ENCODE measurements around the gene GPR31.

The GPR31 gene

DNA sequence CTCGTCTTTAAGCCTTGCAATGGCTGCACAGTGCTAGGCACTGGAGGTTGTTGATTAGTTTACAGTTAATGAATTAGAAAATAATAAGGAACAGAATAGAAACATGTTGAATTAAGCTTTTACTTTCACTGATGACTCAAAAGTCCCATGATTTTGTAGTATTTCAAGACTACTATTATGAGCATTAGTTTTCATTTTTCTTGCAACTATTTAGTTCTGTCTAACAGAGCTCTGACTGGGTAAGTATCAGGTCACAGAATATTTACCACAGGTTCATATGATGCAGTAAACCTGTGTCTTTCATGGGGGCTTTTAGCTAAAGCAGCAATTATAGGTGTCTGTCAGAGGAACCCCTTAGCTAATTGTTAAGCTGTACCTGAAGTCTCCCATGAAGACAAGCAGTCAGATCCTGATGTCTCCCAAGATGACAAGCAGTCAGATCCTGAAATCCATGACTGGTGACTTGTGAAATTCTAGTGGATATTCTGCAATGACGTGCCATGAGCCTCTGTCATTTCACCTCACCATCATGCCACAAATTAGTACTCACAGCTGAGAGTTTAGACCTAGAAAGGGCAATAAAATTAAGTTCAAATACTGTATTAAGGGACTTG lies 8.2 kb upstream of the GPR31 start:
- DNase-seq, result no peak

DNA sequence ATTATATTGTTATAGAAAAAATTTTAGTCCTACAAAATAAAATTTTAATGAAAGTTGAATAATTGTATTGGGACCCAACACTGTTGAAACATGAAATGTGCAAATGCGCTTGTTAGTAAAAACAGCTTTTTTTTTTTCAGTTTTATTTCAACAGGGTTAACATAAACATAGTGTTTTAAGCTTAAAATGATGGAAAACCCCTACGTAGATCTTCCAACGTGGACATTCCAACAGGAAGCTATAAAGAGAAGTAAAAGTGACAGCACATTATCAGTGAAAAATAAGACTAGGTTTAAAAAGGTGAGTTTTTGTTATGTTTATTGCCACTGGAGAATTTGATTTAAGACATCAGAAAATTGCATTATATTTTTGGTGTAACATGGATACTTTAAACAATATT lies 6.5 kb upstream of the GPR31 start:
- no peak for DNase-seq

DNA sequence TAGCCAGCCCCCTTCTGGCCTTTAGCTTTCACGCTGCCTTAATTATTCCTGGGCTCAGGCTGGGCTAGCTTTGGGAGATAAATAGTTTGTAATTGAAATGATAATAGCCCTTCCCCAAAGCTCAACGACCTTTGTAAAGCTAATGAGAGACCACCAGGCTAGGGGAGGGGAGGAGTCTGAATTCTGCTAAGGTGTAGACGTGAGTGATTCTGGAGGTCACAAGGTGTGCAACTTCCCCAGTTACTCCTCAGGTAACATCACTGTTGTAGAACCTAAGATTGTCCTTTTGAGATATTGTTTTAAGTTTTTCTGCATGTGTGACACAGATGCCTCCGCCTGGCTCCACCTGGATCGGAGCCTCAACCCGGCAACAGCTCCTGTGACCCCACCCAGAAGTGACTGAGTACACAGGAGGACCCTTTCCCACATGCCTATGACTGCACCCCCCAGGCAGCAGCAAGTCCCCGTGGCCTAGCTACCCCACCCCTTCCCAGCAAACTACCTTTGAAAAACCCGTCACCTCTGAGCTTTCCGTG lies 5.8 kb upstream of the GPR31 start:
- no peak for DNase-seq

GRCh38 chr6:167162591-167162990 lies 4.8 kb upstream of the GPR31 start:
- no peak for DNase-seq

- no peak for DNase-seq
Observed at GRCh38 chr6:167161851-167162467, 4.2 kb upstream of the GPR31 start.

GRCh38 chr6:167157414-167157813 lies 366 bp downstream of the GPR31 start:
- DNase-seq, result no peak

DNA sequence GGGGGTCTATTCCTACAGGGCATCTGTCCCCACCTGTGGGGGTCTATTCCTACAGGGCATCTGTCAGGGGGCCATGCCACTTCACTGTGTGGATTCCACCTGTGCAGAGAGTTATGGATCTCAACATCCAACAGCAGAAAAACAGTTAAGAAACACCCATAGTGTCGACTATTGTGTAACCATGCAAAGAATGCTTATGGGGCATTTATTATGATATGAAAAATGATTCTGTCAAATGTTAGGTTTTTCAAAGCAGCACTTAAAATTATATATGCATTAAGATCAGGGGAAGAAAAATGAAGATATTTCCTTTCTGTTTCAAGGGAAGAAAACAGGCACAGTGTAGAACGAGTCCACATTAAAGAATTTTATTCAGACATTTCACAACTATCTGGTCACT lies 2.9 kb downstream of the GPR31 start:
- DNase-seq, result no peak

- DNase-seq, result no peak
Observed at GRCh38 chr6:167154291-167154690, 3.5 kb downstream of the GPR31 start.

DNA sequence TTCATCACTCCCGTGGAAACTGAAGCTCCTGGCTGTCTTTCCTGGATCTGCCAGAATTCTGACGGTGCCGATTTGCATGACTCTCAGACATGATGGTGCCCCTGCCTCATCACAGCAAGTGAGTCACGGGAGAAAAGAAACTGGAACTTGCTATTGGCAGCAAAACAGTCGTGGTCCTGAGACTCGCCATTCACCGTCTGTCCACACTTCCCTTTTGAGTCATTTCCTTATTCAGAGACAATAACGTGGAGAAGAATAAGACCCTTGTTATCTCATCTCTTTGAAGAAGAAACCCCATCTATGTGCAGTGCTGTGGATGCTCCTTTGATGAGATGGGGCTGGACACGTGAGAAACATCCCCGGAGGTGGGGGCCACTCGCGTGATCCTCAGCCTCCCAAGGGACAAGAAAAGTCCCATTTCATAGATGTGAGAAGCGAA lies 4.2 kb downstream of the GPR31 start:
- DNase-seq, result peak; percentile 33

DNA sequence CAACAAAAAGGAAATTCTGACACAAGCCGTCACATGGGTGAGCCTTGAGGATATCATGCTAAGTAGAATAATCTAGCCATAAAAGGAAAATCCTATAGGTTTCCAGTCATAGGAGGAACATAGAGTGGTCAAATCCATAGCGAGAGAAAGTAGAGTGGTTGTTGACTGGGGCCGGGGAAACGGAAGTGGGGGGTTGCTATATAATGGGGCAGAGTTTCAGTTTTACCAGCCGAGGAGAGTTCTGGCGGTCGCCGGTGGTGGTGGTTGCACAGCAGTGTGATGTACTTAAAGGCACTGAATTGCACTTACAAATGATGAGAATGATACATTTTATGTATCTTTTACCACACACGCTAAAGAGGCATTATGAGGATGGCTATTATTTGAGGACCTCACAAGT lies 4.9 kb downstream of the GPR31 start:
- DNase-seq, result peak; percentile 64

GRCh38 chr6:167151648-167152047 lies 6.1 kb downstream of the GPR31 start:
- no peak for DNase-seq

DNA sequence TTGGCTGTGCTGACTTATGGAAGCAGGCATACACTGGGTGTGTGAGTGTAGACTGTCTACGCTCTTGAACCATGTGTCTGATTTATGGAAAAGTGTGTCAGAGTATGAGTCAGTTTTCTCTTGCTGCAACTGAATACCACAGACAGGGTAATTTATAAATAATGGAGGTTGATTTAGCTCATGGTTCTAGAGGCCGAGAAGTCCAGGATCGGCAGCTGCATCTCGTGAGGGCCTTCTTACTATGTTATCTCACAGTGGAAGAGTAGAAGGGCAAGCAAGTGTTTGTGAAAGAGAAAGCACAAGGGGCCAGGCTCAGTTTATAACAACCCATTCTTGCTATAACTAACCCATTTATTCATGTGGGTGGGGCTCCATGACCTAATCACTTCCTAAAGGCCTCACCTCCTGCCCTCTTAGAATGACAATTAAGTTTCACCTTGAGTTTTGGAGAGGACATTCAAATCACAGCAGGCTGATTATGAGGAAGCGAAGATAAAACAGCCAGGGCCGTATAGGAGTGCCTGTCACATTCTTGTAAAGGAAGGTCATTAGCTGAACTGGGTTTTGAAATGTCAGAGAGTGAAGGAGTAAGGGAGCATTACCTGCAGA lies 6.7 kb downstream of the GPR31 start:
- peak; percentile 70 for DNase-seq

DNA sequence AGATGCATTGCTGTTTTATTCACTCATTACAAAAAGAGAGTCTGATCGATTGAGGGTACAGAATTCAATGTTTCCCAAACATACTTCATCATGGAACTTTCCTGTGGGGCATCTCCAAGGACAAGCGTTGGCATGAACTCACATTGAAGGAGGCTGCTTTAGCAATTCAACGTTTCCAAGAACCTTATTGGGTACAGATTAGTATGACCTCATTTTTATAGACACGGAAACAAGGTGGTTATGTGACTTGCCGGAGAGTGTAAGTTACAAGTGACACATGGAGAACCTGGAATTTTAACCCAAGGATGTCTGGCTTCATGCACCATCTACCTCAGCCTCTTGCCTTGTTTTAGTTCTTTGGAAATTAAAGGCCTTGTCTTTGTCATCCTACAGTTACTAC lies 8.8 kb downstream of the GPR31 start:
- no peak for DNase-seq

- no peak for DNase-seq
Observed at GRCh38 chr6:167148021-167148420, 9.8 kb downstream of the GPR31 start.

GRCh38 chr6:167146977-167147376 lies 10.8 kb downstream of the GPR31 start:
- no peak for DNase-seq

- DNase-seq, result no peak
Observed at GRCh38 chr6:167146135-167146534, 11.6 kb downstream of the GPR31 start.

- DNase-seq, result no peak
Observed at GRCh38 chr6:167145461-167145860, 12.3 kb downstream of the GPR31 start.

DNA sequence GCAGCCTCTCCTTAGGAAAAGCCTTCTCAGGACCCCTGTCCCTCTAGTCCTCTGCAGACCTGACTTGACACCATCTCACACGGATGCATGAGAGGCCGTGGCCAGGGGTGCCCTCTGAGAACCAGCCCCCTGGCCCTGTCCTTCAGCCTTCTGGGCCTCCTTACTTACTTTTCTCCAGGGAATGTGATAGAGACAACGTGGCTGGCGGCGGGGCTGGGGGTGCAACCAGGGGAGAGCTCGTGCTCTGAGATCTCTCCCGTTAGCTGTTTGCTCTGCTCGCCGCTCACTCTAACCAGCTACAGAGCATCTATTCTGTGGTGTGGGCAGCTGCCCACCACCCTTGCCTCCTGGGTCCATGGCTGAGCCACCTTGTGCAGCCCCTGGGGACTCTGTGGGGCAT lies 14.7 kb downstream of the GPR31 start:
- no peak for DNase-seq

GRCh38 chr6:167142433-167142761 lies 15.4 kb downstream of the GPR31 start:
- DNase-seq, result no peak

DNA sequence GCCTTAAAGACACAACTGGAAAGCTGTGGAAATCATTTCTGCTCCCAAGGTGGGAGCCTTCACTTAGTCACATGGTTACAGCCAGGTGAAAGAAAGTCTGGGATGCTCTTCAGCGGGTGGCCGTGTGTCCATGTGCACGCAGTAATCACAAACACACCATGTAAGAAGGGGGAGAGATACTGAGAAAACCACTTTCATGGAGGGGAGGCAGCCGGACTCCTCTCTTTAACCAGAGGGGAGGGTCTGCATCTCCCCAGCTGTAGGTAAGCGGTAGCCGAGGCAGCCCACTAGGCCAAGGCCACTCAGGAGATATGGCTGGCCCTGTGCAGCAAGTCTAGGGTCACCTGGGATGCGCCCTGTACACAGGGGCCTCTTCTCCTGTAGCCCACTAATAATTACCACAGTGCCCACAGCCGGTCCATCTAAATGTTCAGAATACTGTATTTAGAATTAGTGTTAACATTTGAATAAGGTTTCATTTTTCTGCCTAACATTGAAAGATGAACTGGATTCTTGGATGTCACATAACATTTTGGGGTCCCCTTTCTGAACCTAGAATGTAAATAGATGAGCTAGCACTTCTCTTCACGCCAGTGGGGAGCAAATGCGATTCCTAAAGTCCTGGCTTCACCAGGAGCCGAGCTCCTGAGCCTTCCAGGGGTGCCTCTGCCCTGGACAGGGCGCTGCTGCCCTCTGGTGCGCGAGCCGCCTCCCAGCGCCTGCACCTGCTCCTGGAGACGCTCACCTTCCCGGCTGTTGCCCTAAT lies 15.9 kb downstream of the GPR31 start:
- DNase-seq, result peak; percentile 44

DNA sequence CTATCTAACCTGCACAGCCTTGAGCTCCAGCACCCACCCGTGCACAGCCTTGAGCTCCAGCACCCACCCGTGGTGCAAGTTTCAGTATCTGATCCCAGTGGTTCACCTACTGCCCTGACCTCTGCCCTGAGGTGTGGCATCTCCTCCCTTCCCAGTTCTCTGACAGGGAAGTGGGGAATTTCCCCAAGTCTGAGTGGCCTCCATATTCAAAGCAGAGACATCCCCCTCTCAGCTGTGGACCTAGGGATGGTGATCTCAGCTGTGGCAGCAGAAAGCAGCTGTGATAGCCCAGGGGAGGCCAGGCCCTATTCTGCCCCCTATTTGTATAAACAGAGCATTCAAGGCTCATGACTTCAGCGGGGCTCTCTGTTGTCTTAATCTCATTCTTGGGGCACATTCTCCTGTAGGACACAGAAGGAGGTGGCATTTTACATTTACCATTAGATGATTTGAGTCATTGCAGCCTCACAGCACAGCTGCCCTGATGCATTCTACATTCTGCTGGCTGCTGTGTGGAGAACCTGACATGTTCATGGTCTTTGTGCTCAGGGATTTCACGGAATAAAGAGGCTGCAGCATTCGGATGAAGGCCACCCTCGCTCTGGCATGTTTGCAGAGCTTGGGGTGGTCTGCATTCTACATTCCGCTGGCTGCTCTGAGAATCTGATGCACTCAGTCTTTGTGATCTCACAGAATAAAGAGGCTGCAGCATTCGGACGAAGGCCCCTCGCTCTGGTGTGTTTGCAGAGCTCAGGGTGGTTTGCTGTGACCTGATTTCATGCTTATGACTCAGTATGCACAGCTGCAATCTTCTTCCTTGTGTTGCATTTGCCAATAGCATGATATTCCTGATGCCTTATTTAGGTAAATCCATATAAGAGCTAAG lies 16.9 kb downstream of the GPR31 start:
- DNase-seq, result no peak

GRCh38 chr6:167139761-167140160 lies 18.0 kb downstream of the GPR31 start:
- no peak for DNase-seq

- no peak for DNase-seq
Observed at GRCh38 chr6:167137881-167138280, 19.9 kb downstream of the GPR31 start.

Data from activated CD4-positive, alpha-beta T cell treated with anti-CD3 and anti-CD28 coated beads, Interleukin-2, amount 50 U/mL, for 16 hours (primary cell).